A673 (cell line): ENCODE data around the gene YTHDF1. TPM values are rescaled to one million over a fixed set of nuclear protein-coding genes. Genes with fewer than 3 reads are reported as not detected.

Source experiments
- BruUV-seq: library from RNA; stranded (reverse); fragments of 400-500 nt; replicated peaks from 2 replicates; lab custom pipeline; 2021; lab: Mats Ljungman, UMichigan
- CTCF ChIA-PET: fragments of 300-600 bp; sonication (Branson Sonifier 250); formaldehyde crosslinking; loops from one replicate; lab custom pipeline; 2022; ENCODE audit warnings: antibody characterized with exemption; lab: Charles Lee
- POLR2A ChIA-PET: fragments of 300-600 bp; sonication (Branson Sonifier 250); formaldehyde crosslinking; loops from one replicate; lab custom pipeline; 2022; ENCODE audit warnings: antibody characterized with exemption; ENCODE audit not compliant: low non-redundant PET; lab: Charles Lee
- DNase-seq: peaks from one replicate; pipeline ENCODE4 v3.0.0-alpha.2; 2015; ENCODE audit warnings: low spot score
- H3K27ac ChIP-seq: fragments of 200-600 bp; sonication (generic); 2 replicates; pipeline ENCODE4 v1.5.1; 2016; ENCODE audit warnings: mixed run types, low read depth, mild to moderate bottlenecking, mixed read lengths, antibody characterized with exemption, low read length; ENCODE audit not compliant: poor library complexity, severe bottlenecking
- H3K27me3 ChIP-seq: fragments of 200-600 bp; sonication (generic); replicated peaks from 2 replicates; pipeline ENCODE4 v1.6.1; 2017; ENCODE audit warnings: mixed run types, low read depth, mild to moderate bottlenecking, mixed read lengths, antibody characterized with exemption, low read length; ENCODE audit not compliant: insufficient read depth, poor library complexity
- H3K36me3 ChIP-seq: fragments of 200-600 bp; sonication (generic); 2 replicates; pipeline ENCODE4 v1.6.1; 2016; ENCODE audit warnings: mixed run types, mild to moderate bottlenecking, mixed read lengths, antibody characterized with exemption, low read length; ENCODE audit not compliant: insufficient read depth, poor library complexity, severe bottlenecking
- H3K4me1 ChIP-seq: fragments of 200-600 bp; sonication (generic); 2 replicates; pipeline ENCODE4 v1.6.1; 2017; ENCODE audit warnings: mixed run types, mild to moderate bottlenecking, mixed read lengths, antibody characterized with exemption, low read length; ENCODE audit not compliant: insufficient read depth, poor library complexity, severe bottlenecking
- H3K4me3 ChIP-seq: fragments of 200-600 bp; sonication (generic); 2 replicates; pipeline ENCODE4 v1.5.1; 2016; ENCODE audit warnings: low read depth, mixed run types, mild to moderate bottlenecking, mixed read lengths, low read length; ENCODE audit not compliant: poor library complexity, severe bottlenecking
- H3K9me3 ChIP-seq: fragments of 200-600 bp; sonication (generic); 2 replicates; pipeline ENCODE4 v1.6.1; 2016; ENCODE audit warnings: mixed run types, low read depth, mild to moderate bottlenecking, mixed read lengths, antibody characterized with exemption, low read length; ENCODE audit not compliant: poor library complexity, severe bottlenecking
- EZH2 ChIP-seq: fragments of 200-600 bp; sonication (generic); IDR thresholded peaks from 2 replicates; pipeline ENCODE4 v1.6.1; 2017; ENCODE audit warnings: borderline replicate concordance, low read depth, mild to moderate bottlenecking, mixed read lengths, antibody characterized with exemption, low read length; ENCODE audit not compliant: poor library complexity, severe bottlenecking
- intact Hi-C: fragments of 100-400 bp; cut with micrococcal nuclease; formaldehyde crosslinking; loops from one replicate; pipeline ENCODE4 v1.10.0; 2022; ENCODE audit not compliant: unreplicated experiment
- total RNA-seq: library from RNA; stranded (reverse); gene quantifications from 2 replicates; pipeline ENCODE4 v1.2.3, GENCODE V29; 2021
- TF ChIP-seq, protein P1 (sequence below): fragments of 300-800, 200-600 bp; sonication (generic); conservative IDR thresholded peaks from 2 replicates; pipeline ENCODE4 v1.5.1; 2017; ENCODE audit warnings: low read depth, mild to moderate bottlenecking, antibody characterized with exemption, low read length, moderate library complexity, mixed read lengths

YTHDF1 gene
- total RNA-seq, 1 experiment from 2014 or later: 52.4 TPM

DNA sequence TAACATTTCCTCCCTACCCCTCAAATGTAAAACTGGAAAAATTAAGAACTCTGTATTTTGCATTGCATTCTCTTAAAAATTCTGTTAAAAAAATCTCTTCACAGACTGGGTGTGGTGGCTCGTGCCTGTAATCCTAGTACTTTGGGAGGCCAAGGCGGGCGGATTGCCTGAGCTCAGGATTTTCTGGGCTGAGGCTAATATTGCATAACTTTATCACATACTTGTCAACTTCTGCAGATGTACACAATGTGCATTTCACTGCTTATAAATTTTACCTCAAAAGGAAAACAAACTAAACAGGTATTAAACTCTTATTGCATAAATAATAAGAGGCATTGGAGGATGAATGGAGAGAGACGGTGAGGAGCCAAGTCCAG is 21.1 kb downstream of the YTHDF1 start:
- TF ChIP-seq, protein P1, sequence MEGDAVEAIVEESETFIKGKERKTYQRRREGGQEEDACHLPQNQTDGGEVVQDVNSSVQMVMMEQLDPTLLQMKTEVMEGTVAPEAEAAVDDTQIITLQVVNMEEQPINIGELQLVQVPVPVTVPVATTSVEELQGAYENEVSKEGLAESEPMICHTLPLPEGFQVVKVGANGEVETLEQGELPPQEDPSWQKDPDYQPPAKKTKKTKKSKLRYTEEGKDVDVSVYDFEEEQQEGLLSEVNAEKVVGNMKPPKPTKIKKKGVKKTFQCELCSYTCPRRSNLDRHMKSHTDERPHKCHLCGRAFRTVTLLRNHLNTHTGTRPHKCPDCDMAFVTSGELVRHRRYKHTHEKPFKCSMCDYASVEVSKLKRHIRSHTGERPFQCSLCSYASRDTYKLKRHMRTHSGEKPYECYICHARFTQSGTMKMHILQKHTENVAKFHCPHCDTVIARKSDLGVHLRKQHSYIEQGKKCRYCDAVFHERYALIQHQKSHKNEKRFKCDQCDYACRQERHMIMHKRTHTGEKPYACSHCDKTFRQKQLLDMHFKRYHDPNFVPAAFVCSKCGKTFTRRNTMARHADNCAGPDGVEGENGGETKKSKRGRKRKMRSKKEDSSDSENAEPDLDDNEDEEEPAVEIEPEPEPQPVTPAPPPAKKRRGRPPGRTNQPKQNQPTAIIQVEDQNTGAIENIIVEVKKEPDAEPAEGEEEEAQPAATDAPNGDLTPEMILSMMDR: no peak
- TF ChIP-seq EZH2: no peak
- H3K4me1 ChIP-seq: no peaks in the 10 kb centered on the region
- BruUV-seq: no TSS peak
- H3K9me3 ChIP-seq: no peaks in the 10 kb centered on the region
- POLR2A ChIA-PET: no interaction called here
- no peak for DNase-seq
- intact Hi-C loops: no loop called here
- H3K27ac ChIP-seq: no peak overlapping the region
- CTCF ChIA-PET: no interaction called here
- H3K4me3 ChIP-seq: no peak overlapping the region
- H3K27me3 ChIP-seq: no peaks in the 10 kb centered on the region
- H3K36me3 ChIP-seq: peaks cover 25% of the 10 kb centered on the region

DNA sequence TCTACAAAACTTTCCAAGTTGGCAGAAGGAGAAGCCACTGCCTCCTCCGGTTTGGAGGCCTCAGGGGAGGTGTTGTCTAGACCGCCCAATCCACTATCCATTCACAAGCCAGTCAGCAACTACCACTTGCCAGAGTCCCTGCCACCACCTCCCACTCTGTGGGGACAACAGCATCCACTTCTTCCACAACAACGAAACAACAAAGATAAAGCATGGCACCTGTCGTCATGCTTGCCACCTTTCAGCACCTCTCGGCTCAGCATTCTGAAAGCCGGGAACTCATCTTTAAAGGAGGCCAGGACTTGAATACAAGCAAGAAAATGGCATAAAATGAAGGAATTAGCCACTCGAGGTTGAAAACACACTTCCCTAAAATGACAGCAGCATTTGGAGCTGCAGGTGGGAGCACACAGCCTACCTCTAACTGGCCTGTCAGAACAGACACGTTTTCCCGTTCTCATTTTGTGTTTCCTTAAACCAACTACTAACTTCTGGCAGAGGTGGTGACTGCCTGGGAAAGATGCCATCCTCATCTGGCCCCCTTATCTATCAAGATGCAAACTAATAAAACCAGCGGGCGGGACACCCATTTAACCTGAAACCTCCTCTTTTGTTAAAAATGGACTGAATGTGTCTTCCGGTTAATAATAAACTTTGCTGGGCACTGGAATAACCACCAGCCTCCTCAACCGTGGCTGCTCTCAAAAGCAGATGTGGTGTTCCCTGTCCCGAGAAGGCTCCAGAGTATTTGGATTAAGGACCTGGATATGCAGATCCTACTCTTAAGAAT is 21.7 kb downstream of the YTHDF1 start:
- DNase-seq: no peak
- POLR2A ChIA-PET: no interaction called here
- H3K4me1 ChIP-seq: no peaks in the 10 kb centered on the region
- no peak overlapping the region for H3K4me3 ChIP-seq
- H3K27me3 ChIP-seq: no peaks in the 10 kb centered on the region
- CTCF ChIA-PET: no interaction called here
- H3K27ac ChIP-seq: no peak overlapping the region
- TF ChIP-seq, protein P1: no peak
- no peak for TF ChIP-seq EZH2
- no TSS peak for BruUV-seq
- H3K9me3 ChIP-seq: no peaks in the 10 kb centered on the region
- H3K36me3 ChIP-seq: peaks cover 24% of the 10 kb centered on the region
- intact Hi-C loops: no loop called here

DNA sequence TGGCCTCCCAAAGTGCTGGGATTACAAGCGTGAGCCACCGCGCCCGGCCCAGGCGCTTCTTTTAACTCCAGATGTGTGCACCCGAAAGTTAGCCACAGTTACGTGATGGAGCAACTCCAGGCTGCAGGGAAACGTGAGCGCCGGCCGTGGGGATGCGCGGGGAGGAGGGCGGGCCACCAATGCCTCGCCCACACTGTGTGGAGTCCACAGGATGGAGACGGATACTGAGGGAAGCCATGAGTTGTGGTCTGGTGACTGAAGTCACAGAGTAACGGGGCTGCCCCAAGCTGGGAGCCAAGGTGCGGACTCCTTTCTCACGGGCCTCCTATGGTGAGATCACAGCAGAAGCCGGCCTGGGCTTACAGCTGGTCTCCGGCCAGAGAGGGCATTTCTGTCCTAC is 23.2 kb downstream of the YTHDF1 start:
- BruUV-seq: no TSS peak
- CTCF ChIA-PET: interaction anchor here (0.6 kb wide), 1 partner anchor 12 kb away, joined by 3 read pairs; no protein-coding TSS in a partner anchor
- Histone ChIP-seq H3K27ac (no peak overlapping the region), H3K36me3 (peaks cover 14% of the 10 kb centered on the region), H3K4me3 (no peak overlapping the region), H3K27me3 (no peaks in the 10 kb centered on the region), H3K9me3 (no peaks in the 10 kb centered on the region), H3K4me1 (no peaks in the 10 kb centered on the region)
- no peak for DNase-seq
- TF ChIP-seq, protein P1: no peak
- no peak for TF ChIP-seq EZH2
- POLR2A ChIA-PET: no interaction called here
- intact Hi-C loops: no loop called here
